HG02571 (cell line): ENCODE data around the gene BPIFA3.
"Not testable (repeated sequence)": the region's sequence is repeated elsewhere in the genome, so short reads cannot be mapped to it uniquely, and the experiment has no call there.

Experiments used
- ATAC-seq: cut with Tn5 transposase; IDR thresholded peaks from one replicate; pipeline ENCODE4 v1.9.1; 2021; ENCODE audit warnings: mild to moderate bottlenecking, moderate library complexity; ENCODE audit not compliant: unreplicated experiment

The BPIFA3 gene

GRCh38 chr20:33217052-33217451 lies at the start of gene BPIFA3:
BPIFA3 (plus strand) TSS chr20:33217352; CDS start chr20:33217537, 185 bp downstream.
- ATAC-seq, result no peak

GRCh38 chr20:33167859-33168258 lies 49.3 kb upstream of the BPIFA3 start, which contains the start of gene BPIFA2:
BPIFA2 (plus strand) TSS chr20:33168159; CDS start chr20:33169146, 987 bp downstream.
- no peak for ATAC-seq

GRCh38 chr20:33169176-33169794 lies 47.9 kb upstream of the BPIFA3 start:
- ATAC-seq, result no peak

GRCh38 chr20:33172781-33173180 lies 44.4 kb upstream of the BPIFA3 start:
- ATAC-seq, result no peak

GRCh38 chr20:33175123-33175522 lies 42.0 kb upstream of the BPIFA3 start:
- ATAC-seq, result no peak

GRCh38 chr20:33176101-33176500 lies 41.1 kb upstream of the BPIFA3 start:
- no peak for ATAC-seq

- no peak for ATAC-seq
These were observed 39.3 kb upstream of the BPIFA3 start for GRCh38 chr20:33177866-33178265.

- ATAC-seq, result no peak
These were observed 38.4 kb upstream of the BPIFA3 start for GRCh38 chr20:33178726-33179125.

GRCh38 chr20:33180169-33180568 lies 37.0 kb upstream of the BPIFA3 start:
- ATAC-seq, result no peak

GRCh38 chr20:33181482-33182093 lies 35.6 kb upstream of the BPIFA3 start:
- no peak for ATAC-seq

- no peak for ATAC-seq
These were observed 33.8 kb upstream of the BPIFA3 start for GRCh38 chr20:33183312-33183711.

- not testable (repeated sequence) for ATAC-seq
These were observed 32.0 kb upstream of the BPIFA3 start for GRCh38 chr20:33185031-33185590.

- no peak for ATAC-seq
These were observed 29.7 kb upstream of the BPIFA3 start for GRCh38 chr20:33187491-33187890.

- no peak for ATAC-seq
These were observed 28.7 kb upstream of the BPIFA3 start for GRCh38 chr20:33188421-33188820.

GRCh38 chr20:33191484-33191883 lies 25.7 kb upstream of the BPIFA3 start:
- ATAC-seq, result no peak

GRCh38 chr20:33191955-33192354 lies 25.2 kb upstream of the BPIFA3 start:
- no peak for ATAC-seq

GRCh38 chr20:33192912-33193501 lies 24.1 kb upstream of the BPIFA3 start:
- no peak for ATAC-seq

GRCh38 chr20:33199026-33199425 lies 18.1 kb upstream of the BPIFA3 start:
- no peak for ATAC-seq

GRCh38 chr20:33202451-33202850 lies 14.7 kb upstream of the BPIFA3 start:
- no peak for ATAC-seq

- ATAC-seq, result no peak
These were observed 13.7 kb upstream of the BPIFA3 start for GRCh38 chr20:33203444-33203843.

GRCh38 chr20:33209789-33210188 lies 7.4 kb upstream of the BPIFA3 start:
- no peak for ATAC-seq

- ATAC-seq, result no peak
These were observed 6.8 kb upstream of the BPIFA3 start for GRCh38 chr20:33210371-33210770.
